ENCODE measurements around the gene ODAD3.
"Not testable (repeated sequence)": the region's sequence is repeated elsewhere in the genome, so short reads cannot be mapped to it uniquely, and the experiment has no call there.

ODAD3 gene

DNA sequence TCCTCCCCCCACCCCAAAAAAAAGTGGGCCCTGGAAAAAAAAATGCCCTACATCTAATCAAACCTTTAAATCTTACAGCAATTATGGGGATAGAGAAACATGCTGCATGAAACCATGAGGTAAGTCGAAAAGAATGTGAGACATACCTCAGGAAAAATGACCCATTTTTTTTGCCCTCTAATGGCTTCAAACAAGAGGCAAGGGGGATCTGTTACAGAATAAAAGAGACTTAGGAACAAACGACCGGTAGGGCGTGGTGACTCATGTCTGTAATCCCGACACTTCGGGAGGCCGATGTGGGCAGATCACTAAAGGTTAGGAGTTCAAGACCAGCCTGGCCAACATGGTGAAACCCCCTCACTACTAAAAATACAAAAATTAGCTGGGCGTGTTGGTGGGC lies 24.2 kb downstream of the ODAD3 start:
- H3K9me2 ChIP-seq (replicated peaks; ENCODE audit: insufficient read depth, low read length): no peaks in the 10 kb centered on the region
- H3K27me3 ChIP-seq (ENCODE audit: low read length): no peaks in the 10 kb centered on the region
- no peaks in the 10 kb centered on the region for H4K20me1 ChIP-seq (ENCODE audit: low read depth, low read length)
- TF ChIP-seq CTCF (IDR thresholded peaks at IDR 0.05; ENCODE audit: insufficient read depth, low read length, poor library complexity, severe bottlenecking) (no peak), EZH2phosphoT487 (conservative IDR thresholded peaks at IDR 0.05; ENCODE audit: low read length) (no peak)
- H3K4me3 ChIP-seq (ENCODE audit: insufficient read depth, low read length, poor library complexity, severe bottlenecking): no peak overlapping the region
- H3K9ac ChIP-seq (ENCODE audit: low read length): no peak overlapping the region
- H3K79me2 ChIP-seq (ENCODE audit: insufficient read depth, low read length): no peaks in the 10 kb centered on the region
- H3K27ac ChIP-seq (ENCODE audit: low read depth, low read length): no peak overlapping the region
- H3K4me2 ChIP-seq (ENCODE audit: low read depth, low read length, poor library complexity, severe bottlenecking): no peak overlapping the region
- no peak overlapping the region for H2AFZ ChIP-seq (ENCODE audit: low read depth, low read length, severe bottlenecking)
- no peaks in the 10 kb centered on the region for H3K9me3 ChIP-seq (ENCODE audit: insufficient read depth, low read length)
- no peaks in the 10 kb centered on the region for H3K36me3 ChIP-seq (ENCODE audit: low read length)
- no peaks in the 10 kb centered on the region for H3F3A ChIP-seq (ENCODE audit: insufficient read depth)

DNA sequence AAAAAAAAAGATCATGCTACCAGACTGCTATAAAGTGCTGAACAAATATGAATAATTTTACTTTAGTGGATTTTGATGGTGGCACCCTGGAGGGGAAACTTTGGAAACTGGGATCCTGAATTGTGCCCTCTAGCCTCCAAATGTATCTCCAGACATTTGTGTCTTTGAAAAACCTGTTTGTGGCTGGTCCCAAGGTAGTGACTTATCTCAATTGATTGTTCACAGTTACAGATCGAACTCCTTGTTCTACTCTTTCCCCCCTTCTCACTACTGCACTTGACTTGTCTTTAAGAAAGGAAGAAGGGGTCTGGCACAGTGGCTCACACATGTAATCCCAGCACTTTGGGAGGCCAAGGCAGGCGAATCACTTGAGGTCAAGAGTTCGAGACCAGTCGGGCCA lies 26.3 kb downstream of the ODAD3 start:
- no peaks in the 10 kb centered on the region for H3F3A ChIP-seq (ENCODE audit: insufficient read depth)
- H3K36me3 ChIP-seq (ENCODE audit: low read length): no peaks in the 10 kb centered on the region
- H2AFZ ChIP-seq (ENCODE audit: low read depth, low read length, severe bottlenecking): no peak overlapping the region
- H4K20me1 ChIP-seq (ENCODE audit: low read depth, low read length): no peaks in the 10 kb centered on the region
- no peaks in the 10 kb centered on the region for H3K27me3 ChIP-seq (ENCODE audit: low read length)
- H3K9me3 ChIP-seq (ENCODE audit: insufficient read depth, low read length): no peaks in the 10 kb centered on the region
- H3K9me2 ChIP-seq (replicated peaks; ENCODE audit: insufficient read depth, low read length): no peaks in the 10 kb centered on the region
- H3K27ac ChIP-seq (ENCODE audit: low read depth, low read length): no peak overlapping the region
- TF ChIP-seq EZH2phosphoT487 (conservative IDR thresholded peaks at IDR 0.05; ENCODE audit: low read length): no peak
- TF ChIP-seq CTCF (IDR thresholded peaks at IDR 0.05; ENCODE audit: insufficient read depth, low read length, poor library complexity, severe bottlenecking): no peak
- H3K4me3 ChIP-seq (ENCODE audit: insufficient read depth, low read length, poor library complexity, severe bottlenecking): no peak overlapping the region
- no peak overlapping the region for H3K9ac ChIP-seq (ENCODE audit: low read length)
- no peak overlapping the region for H3K4me2 ChIP-seq (ENCODE audit: low read depth, low read length, poor library complexity, severe bottlenecking)
- H3K79me2 ChIP-seq (ENCODE audit: insufficient read depth, low read length): no peaks in the 10 kb centered on the region

GRCh38 chr19:11406703-11407236 lies 28.2 kb downstream of the ODAD3 start:
- not testable (repeated sequence) for H3K27me3 ChIP-seq (ENCODE audit: low read length); H2AFZ ChIP-seq (ENCODE audit: low read depth, low read length, severe bottlenecking); H3K36me3 ChIP-seq (ENCODE audit: low read length); H4K20me1 ChIP-seq (ENCODE audit: low read depth, low read length); H3K9me3 ChIP-seq (ENCODE audit: insufficient read depth, low read length); H3K4me3 ChIP-seq (ENCODE audit: insufficient read depth, low read length, poor library complexity, severe bottlenecking); H3K27ac ChIP-seq (ENCODE audit: low read depth, low read length); H3K9me2 ChIP-seq (replicated peaks; ENCODE audit: insufficient read depth, low read length); H3K4me2 ChIP-seq (ENCODE audit: low read depth, low read length, poor library complexity, severe bottlenecking); H3F3A ChIP-seq (ENCODE audit: insufficient read depth); H3K79me2 ChIP-seq (ENCODE audit: insufficient read depth, low read length); H3K9ac ChIP-seq (ENCODE audit: low read length)

DNA sequence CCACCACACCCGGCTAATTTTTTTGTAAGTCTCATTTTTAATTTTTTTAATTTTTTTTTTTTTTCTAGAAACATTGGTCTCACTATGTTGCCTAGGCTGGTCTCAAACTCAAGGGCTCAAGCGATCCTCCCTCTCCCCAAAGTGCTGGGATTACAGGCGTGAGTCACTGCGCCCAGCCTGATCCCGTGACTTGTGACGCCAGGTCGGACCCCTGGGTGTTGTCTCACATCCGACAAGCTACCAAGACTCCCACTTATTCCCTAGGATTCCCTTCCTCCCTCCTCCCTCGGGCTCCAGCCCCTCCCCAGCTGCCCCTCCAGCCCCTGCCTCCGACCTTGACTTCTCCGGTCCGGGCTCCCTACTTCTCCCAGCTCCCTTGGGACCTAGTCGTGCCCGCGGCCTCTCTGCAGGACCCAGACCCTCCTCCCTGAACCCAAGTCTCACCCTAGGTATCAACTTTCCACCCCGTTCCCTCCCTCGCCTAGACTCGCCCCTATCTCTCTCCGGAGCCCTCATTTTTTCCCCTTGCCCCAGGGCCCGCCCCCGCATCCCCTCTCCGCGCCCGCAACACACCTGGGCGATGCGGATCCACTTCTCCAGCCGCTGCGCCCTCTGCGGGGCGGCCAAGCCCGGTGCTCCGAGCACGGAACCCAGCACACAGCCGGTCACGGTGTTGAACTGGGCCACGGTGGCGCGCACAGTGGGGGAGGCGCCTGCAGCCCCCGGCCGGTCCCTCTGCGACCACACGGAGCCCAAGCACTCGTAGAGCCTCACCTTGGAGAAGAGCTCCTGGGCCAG lies 28.9 kb downstream of the ODAD3 start:
- H3K9me3 ChIP-seq (ENCODE audit: insufficient read depth, low read length): no peaks in the 10 kb centered on the region
- H2AFZ ChIP-seq (ENCODE audit: low read depth, low read length, severe bottlenecking): no peak overlapping the region
- H3K9ac ChIP-seq (ENCODE audit: low read length): no peak overlapping the region
- H3K36me3 ChIP-seq (ENCODE audit: low read length): no peaks in the 10 kb centered on the region
- no peak overlapping the region for H3K27ac ChIP-seq (ENCODE audit: low read depth, low read length)
- no peaks in the 10 kb centered on the region for H3K9me2 ChIP-seq (replicated peaks; ENCODE audit: insufficient read depth, low read length)
- no peak overlapping the region for H3K4me3 ChIP-seq (ENCODE audit: insufficient read depth, low read length, poor library complexity, severe bottlenecking)
- no peak overlapping the region for H3K4me2 ChIP-seq (ENCODE audit: low read depth, low read length, poor library complexity, severe bottlenecking)
- H3K27me3 ChIP-seq (ENCODE audit: low read length): no peaks in the 10 kb centered on the region
- no peaks in the 10 kb centered on the region for H4K20me1 ChIP-seq (ENCODE audit: low read depth, low read length)
- no peaks in the 10 kb centered on the region for H3F3A ChIP-seq (ENCODE audit: insufficient read depth)
- H3K79me2 ChIP-seq (ENCODE audit: insufficient read depth, low read length): no peaks in the 10 kb centered on the region
- TF ChIP-seq CTCF (IDR thresholded peaks at IDR 0.05; ENCODE audit: insufficient read depth, low read length, poor library complexity, severe bottlenecking): no peak
- TF ChIP-seq EZH2phosphoT487 (conservative IDR thresholded peaks at IDR 0.05; ENCODE audit: low read length): no peak
